Measurements from ENCODE around the gene RAB5B.
"Not testable (repeated sequence)": the region's sequence is repeated elsewhere in the genome, so short reads cannot be mapped to it uniquely, and the experiment has no call there.

Gene RAB5B

GRCh38 chr12:55983232-55983842 is 9.5 kb downstream of the RAB5B start:
- Histone ChIP-seq H3K27ac (ENCODE audit: extremely low read depth, low read depth, low read length) (no peak overlapping the region), H3K9me3 (ENCODE audit: control insufficient read depth, insufficient read depth, low read depth, low read length) (no peaks in the 10 kb centered on the region), H3K4me1 (ENCODE audit: control insufficient read depth, insufficient read depth, low read length) (no peaks in the 10 kb centered on the region), H3K36me3 (ENCODE audit: control insufficient read depth in 2 of 2, insufficient read depth in 1 of 2, low read length in 2 of 2) (peaks cover 43 to 78% of the 10 kb centered on the region in 2 experiments), H3K4me3 (ENCODE audit: low read depth, low read length) (no peak overlapping the region)
- ChIA-PET CTCF (interaction anchor here (0.7 to 3.8 kb wide), 3 partner anchors 12 to 244 kb away, joined by 5 to 19 read pairs (median 7); no protein-coding TSS in a partner anchor), POLR2A (interaction anchor here (0.7 to 6.4 kb wide), 3 partner anchors 9 to 154 kb away, joined by 4 to 66 read pairs (median 4); partner anchors contain the start of genes DNAJC14, RAB5B and SUOX)
- TF ChIP-seq ZNF610 (tag by site-specific recombination; IDR thresholded peaks at IDR 0.05; ENCODE audit: borderline replicate concordance) (no peak), ZNF394 (tag by site-specific recombination; IDR thresholded peaks at IDR 0.05; ENCODE audit: borderline replicate concordance) (peak; percentile 12; the same call in 1 of the 2 replicates), ZNF341 (tag by site-specific recombination; IDR thresholded peaks at IDR 0.05; ENCODE audit: low read depth) (no peak), KLF8 (tag by site-specific recombination; IDR thresholded peaks at IDR 0.05) (no peak)

- no peak overlapping the region for H3K27ac ChIP-seq (ENCODE audit: extremely low read depth, low read depth, low read length)
- no peaks in the 10 kb centered on the region for H3K9me3 ChIP-seq (ENCODE audit: control insufficient read depth, insufficient read depth, low read depth, low read length)
- no peak overlapping the region for H3K4me3 ChIP-seq (ENCODE audit: low read depth, low read length)
- peaks cover 51 to 81% of the 10 kb centered on the region in 2 experiments for H3K36me3 ChIP-seq (ENCODE audit: control insufficient read depth in 2 of 2, insufficient read depth in 1 of 2, low read length in 2 of 2)
- ChIA-PET POLR2A (interaction anchor here (0.9 to 6.4 kb wide), 5 partner anchors 8 to 167 kb away, joined by 3 to 66 read pairs (median 3); partner anchors contain the start of genes ORMDL2, RAB5B and SARNP), CTCF (interaction anchor here (0.7 to 4.0 kb wide), 4 partner anchors 11 to 247 kb away, joined by 3 to 35 read pairs (median 7); partner anchors contain the start of gene SUOX)
- no peaks in the 10 kb centered on the region for H3K4me1 ChIP-seq (ENCODE audit: control insufficient read depth, insufficient read depth, low read length)
- TF ChIP-seq ZNF404 (tag by site-specific recombination; IDR thresholded peaks at IDR 0.05): no peak
- peak; percentile 80 for TF ChIP-seq ZNF664 (tag by site-specific recombination; IDR thresholded peaks at IDR 0.05)
- no peak for TF ChIP-seq ATF2 (tag by site-specific recombination; IDR thresholded peaks at IDR 0.05; ENCODE audit: low read depth)
Measured at GRCh38 chr12:55984861-55985260, 11.0 kb downstream of the RAB5B start.

GRCh38 chr12:55985341-55985740 is 11.5 kb downstream of the RAB5B start:
- H3K4me1 ChIP-seq (ENCODE audit: control insufficient read depth, insufficient read depth, low read length): no peaks in the 10 kb centered on the region
- H3K36me3 ChIP-seq (ENCODE audit: control insufficient read depth in 2 of 2, insufficient read depth in 1 of 2, low read length in 2 of 2): peaks cover 51 to 81% of the 10 kb centered on the region in 2 experiments
- H3K9me3 ChIP-seq (ENCODE audit: control insufficient read depth, insufficient read depth, low read depth, low read length): no peaks in the 10 kb centered on the region
- ChIA-PET POLR2A (interaction anchor here (0.9 to 6.4 kb wide), 4 partner anchors 11 to 168 kb away, joined by 3 to 66 read pairs (median 4); partner anchors contain the start of genes ORMDL2, RAB5B and SARNP), CTCF (interaction anchor here (1.4 to 4.0 kb wide), 3 partner anchors 11 to 56 kb away, joined by 6 to 35 read pairs (median 7); partner anchors contain the start of gene SUOX)
- TF ChIP-seq ZNF777 (tag by site-specific recombination; IDR thresholded peaks at IDR 0.05; ENCODE audit: borderline replicate concordance): no peak
- no peak for TF ChIP-seq ZNF571 (tag by site-specific recombination; IDR thresholded peaks at IDR 0.05)
- TF ChIP-seq ZBTB48 (tag by site-specific recombination; IDR thresholded peaks at IDR 0.05): no peak
- no peak overlapping the region for H3K4me3 ChIP-seq (ENCODE audit: low read depth, low read length)
- no peak overlapping the region for H3K27ac ChIP-seq (ENCODE audit: extremely low read depth, low read depth, low read length)

- not testable (repeated sequence) for H3K27ac ChIP-seq (ENCODE audit: extremely low read depth, low read depth, low read length); H3K4me1 ChIP-seq (ENCODE audit: control insufficient read depth, insufficient read depth, low read length); H3K4me3 ChIP-seq (ENCODE audit: low read depth, low read length); H3K9me3 ChIP-seq (ENCODE audit: control insufficient read depth, insufficient read depth, low read depth, low read length)
- POLR2A ChIA-PET: interaction anchor here (0.7 to 6.4 kb wide), 3 partner anchors 10 to 169 kb away, joined by 3 to 66 read pairs (median 4); partner anchors contain the start of genes RAB5B and SARNP
- H3K36me3 ChIP-seq (ENCODE audit: control insufficient read depth in 2 of 2, insufficient read depth in 1 of 2, low read length in 2 of 2): peaks cover 53 to 83% of the 10 kb centered on the region in 2 experiments
- CTCF ChIA-PET: interaction anchor here (1.4 to 4.0 kb wide), 3 partner anchors 10 to 55 kb away, joined by 6 to 35 read pairs (median 7); partner anchors contain the start of gene SUOX
Measured at GRCh38 chr12:55985976-55986375, 12.1 kb downstream of the RAB5B start.

- Histone ChIP-seq H3K4me1 (ENCODE audit: control insufficient read depth, insufficient read depth, low read length) (no peaks in the 10 kb centered on the region), H3K36me3 (ENCODE audit: control insufficient read depth in 2 of 2, insufficient read depth in 1 of 2, low read length in 2 of 2) (peaks cover 61 to 85% of the 10 kb centered on the region in 2 experiments), H3K27ac (ENCODE audit: extremely low read depth, low read depth, low read length) (no peak overlapping the region), H3K4me3 (ENCODE audit: low read depth, low read length) (no peak overlapping the region), H3K9me3 (ENCODE audit: control insufficient read depth, insufficient read depth, low read depth, low read length) (no peaks in the 10 kb centered on the region)
- POLR2A ChIA-PET: interaction anchor here (1.0 to 1.4 kb wide), 2 partner anchors 17 to 113 kb away, joined by 3 to 7 read pairs; partner anchors contain the start of genes PA2G4 and RAB5B
- CTCF ChIA-PET: interaction anchor here (0.6 to 2.4 kb wide), 10 partner anchors 17 to 252 kb away, joined by 3 to 11 read pairs (median 4); partner anchors contain the start of gene RAB5B
- TF ChIP-seq ZNF433 (tag by site-specific recombination; IDR thresholded peaks at IDR 0.05; ENCODE audit: low read depth) (no peak), ZNF223 (tag by site-specific recombination; IDR thresholded peaks at IDR 0.05) (no peak), ZNF561 (tag by site-specific recombination; IDR thresholded peaks at IDR 0.05; ENCODE audit: borderline replicate concordance) (no peak), ZNF768 (tag by site-specific recombination; IDR thresholded peaks at IDR 0.05) (no peak), ZNF513 (tag by site-specific recombination; IDR thresholded peaks at IDR 0.05) (no peak), ZNF248 (tag by site-specific recombination; IDR thresholded peaks at IDR 0.05) (no peak), ZNF514 (tag by site-specific recombination; IDR thresholded peaks at IDR 0.05) (no peak), PATZ1 (tag by site-specific recombination; IDR thresholded peaks at IDR 0.05) (no peak)
Measured at GRCh38 chr12:55991110-55991509, 17.2 kb downstream of the RAB5B start.
